GM12864 (cell line): ENCODE results near the gene CPAMD8.

Experiments
- DNase-seq: peaks from one replicate; pipeline ENCODE4 v3.0.0-alpha.2; 2011; ENCODE audit warnings: low read depth
- H3K4me3 ChIP-seq: 2 replicates; pipeline ENCODE4 v1.5.1; 2011; ENCODE audit warnings: mild to moderate bottlenecking, low read depth, low read length, control low read depth
- TF ChIP-seq, protein P1 (sequence below): IDR thresholded peaks from 2 replicates; pipeline ENCODE4 v1.5.1; 2011; ENCODE audit warnings: low read depth, mild to moderate bottlenecking, moderate library complexity, low read length, control low read depth, inconsistent platforms; ENCODE audit errors: missing control alignments

Gene CPAMD8

DNA sequence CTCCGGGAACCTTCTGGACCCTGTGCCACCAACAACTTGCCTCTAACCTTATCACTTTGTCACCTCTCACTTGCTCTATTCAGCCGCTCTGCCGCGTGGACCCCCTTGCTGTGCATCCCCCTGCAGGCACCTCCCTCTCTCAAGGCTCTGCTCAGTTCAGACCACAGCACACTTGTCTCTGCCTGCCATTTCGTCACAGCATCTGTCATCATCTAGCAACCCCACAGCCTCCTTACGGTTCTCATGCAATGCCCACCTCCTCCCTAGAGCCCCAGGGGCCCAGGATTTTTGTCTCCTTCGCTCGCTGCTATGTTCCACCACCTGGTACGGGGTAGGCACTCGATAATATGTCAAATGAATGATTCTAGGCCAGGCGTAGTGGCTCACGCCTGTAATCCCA lies 43.8 kb upstream of the CPAMD8 start:
- TF ChIP-seq, protein P1, sequence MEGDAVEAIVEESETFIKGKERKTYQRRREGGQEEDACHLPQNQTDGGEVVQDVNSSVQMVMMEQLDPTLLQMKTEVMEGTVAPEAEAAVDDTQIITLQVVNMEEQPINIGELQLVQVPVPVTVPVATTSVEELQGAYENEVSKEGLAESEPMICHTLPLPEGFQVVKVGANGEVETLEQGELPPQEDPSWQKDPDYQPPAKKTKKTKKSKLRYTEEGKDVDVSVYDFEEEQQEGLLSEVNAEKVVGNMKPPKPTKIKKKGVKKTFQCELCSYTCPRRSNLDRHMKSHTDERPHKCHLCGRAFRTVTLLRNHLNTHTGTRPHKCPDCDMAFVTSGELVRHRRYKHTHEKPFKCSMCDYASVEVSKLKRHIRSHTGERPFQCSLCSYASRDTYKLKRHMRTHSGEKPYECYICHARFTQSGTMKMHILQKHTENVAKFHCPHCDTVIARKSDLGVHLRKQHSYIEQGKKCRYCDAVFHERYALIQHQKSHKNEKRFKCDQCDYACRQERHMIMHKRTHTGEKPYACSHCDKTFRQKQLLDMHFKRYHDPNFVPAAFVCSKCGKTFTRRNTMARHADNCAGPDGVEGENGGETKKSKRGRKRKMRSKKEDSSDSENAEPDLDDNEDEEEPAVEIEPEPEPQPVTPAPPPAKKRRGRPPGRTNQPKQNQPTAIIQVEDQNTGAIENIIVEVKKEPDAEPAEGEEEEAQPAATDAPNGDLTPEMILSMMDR = no peak
- no peak overlapping the region for H3K4me3 ChIP-seq
- DNase-seq = no peak

GRCh38 chr19:17069193-17069592 lies 42.6 kb upstream of the CPAMD8 start:
- DNase-seq = no peak
- H3K4me3 ChIP-seq = no peak overlapping the region
- TF ChIP-seq, protein P1 = peak; percentile 27

- no peak overlapping the region for H3K4me3 ChIP-seq
- DNase-seq = no peak
- TF ChIP-seq, protein P1 = no peak
Observed at GRCh38 chr19:17063428-17063827, 36.8 kb upstream of the CPAMD8 start.

- TF ChIP-seq, protein P1 = no peak
- H3K4me3 ChIP-seq = no peak overlapping the region
- DNase-seq = no peak
Observed at GRCh38 chr19:17061691-17062090, 35.1 kb upstream of the CPAMD8 start.

DNA sequence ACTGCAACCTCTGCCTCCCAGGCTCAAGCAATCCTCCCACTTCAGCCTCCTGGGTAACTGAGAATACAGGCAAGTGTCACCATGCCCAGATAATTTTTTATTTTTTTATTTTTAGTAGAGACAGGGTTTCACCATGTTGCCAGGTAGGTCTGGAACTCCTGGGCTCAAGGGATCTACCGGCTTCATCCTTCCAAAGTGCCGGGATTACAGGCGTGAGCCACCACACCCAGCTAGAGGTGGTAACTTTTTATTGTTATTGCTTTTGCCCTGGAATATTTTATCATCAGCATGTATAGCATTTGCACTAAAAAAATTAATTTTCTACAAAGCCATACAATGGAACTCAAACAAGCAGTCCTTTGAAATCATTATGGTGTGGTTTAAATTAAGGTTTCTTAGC lies 34.6 kb upstream of the CPAMD8 start:
- no peak for DNase-seq
- TF ChIP-seq, protein P1 = no peak
- H3K4me3 ChIP-seq = no peak overlapping the region

DNA sequence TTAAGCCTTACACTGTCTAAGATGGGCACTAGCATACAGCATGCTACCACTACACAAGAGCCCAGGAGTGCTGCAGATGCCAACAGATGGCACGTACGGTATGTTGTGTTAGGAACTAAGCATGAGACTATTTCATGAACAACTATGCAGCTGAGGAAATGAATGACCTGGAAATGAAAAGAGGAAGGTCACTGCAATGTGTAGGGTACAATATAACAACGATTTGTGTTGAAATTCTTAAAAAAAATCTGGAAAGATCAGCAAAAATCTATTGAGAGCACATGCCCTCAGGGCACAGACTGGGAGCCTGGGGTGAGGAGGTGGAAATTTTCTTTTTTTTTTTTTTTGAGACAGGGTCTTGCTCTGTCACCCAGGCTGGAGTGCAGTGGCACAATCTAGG lies 34.2 kb upstream of the CPAMD8 start:
- H3K4me3 ChIP-seq = no peak overlapping the region
- TF ChIP-seq, protein P1 = no peak
- DNase-seq = no peak

DNA sequence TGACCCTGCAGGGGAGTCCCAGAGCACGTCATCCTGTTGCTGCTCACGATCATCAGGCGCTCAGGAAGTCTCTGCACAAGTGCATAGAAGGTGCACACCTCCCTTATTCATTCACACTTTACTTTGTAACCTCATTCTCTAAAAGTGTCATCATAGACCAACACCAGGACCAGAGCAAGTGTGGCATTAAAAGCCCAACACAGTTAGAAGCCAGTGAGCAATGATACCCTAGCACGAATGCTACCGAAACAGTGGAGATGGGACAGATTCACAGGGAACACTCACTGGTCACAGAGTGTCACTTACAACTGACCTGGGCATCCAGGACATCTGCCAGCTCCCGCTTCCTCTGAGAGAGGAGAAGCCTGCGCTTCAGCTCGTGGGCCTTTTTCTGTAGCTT lies 31.6 kb upstream of the CPAMD8 start:
- no peak overlapping the region for H3K4me3 ChIP-seq
- TF ChIP-seq, protein P1 = no peak
- DNase-seq = no peak
